HL-60 (cell line): ENCODE measurements around the gene CHSY1.

Source experiments
- DNase-seq, 2 experiments: peaks; one replicate each; pipeline ENCODE4 v3.0.0-alpha.2; 2010 to 2020; ENCODE audit warnings: low read depth in 1 of 2, low spot score in 1 of 2
- H3K27ac ChIP-seq: fragments of 250-450 bp; sonication (Bioruptor Pico); replicated peaks from 2 replicates; pipeline ENCODE4 v1.5.1; 2020; ENCODE audit warnings: mild to moderate bottlenecking, moderate library complexity
- H3K27me3 ChIP-seq: fragments of 250-450 bp; sonication (Bioruptor Pico); 2 replicates; pipeline ENCODE4 v1.5.1; 2021; ENCODE audit warnings: mild to moderate bottlenecking, moderate library complexity; ENCODE audit not compliant: insufficient read depth, poor library complexity, severe bottlenecking
- H3K4me3 ChIP-seq: replicated peaks from 2 replicates; pipeline ENCODE4 v1.5.1; 2011; ENCODE audit warnings: mild to moderate bottlenecking, control low read depth, low read length; ENCODE audit not compliant: insufficient read depth
- CTCF ChIP-seq: IDR thresholded peaks from one replicate; pipeline ENCODE4 v1.5.1; 2011; ENCODE audit warnings: low read length, control low read depth, inconsistent platforms; ENCODE audit not compliant: insufficient read depth
- GABPA ChIP-seq: IDR thresholded peaks from 2 replicates; pipeline ENCODE4 v1.6.1; 2012; ENCODE audit warnings: low read depth
- POLR2AphosphoS5 ChIP-seq: IDR thresholded peaks from 2 replicates; pipeline ENCODE4 v1.6.1; 2012; ENCODE audit warnings: low read depth
- REST ChIP-seq: IDR thresholded peaks from 2 replicates; pipeline ENCODE4 v1.6.1; 2012; ENCODE audit warnings: low read depth; ENCODE audit not compliant: insufficient replicate concordance
- SPI1 ChIP-seq: IDR thresholded peaks from 2 replicates; pipeline ENCODE4 v1.6.1; 2012; ENCODE audit warnings: low read depth, mild to moderate bottlenecking, borderline replicate concordance

CHSY1 gene

GRCh38 chr15:101159936-101160815 is 91.7 kb downstream of the CHSY1 start:
- TF ChIP-seq GABPA (no peak), REST (no peak), CTCF (no peak), SPI1 (no peak)
- H3K4me3 ChIP-seq = no peak overlapping the region
- H3K27ac ChIP-seq = no peak overlapping the region
- no peak for DNase-seq
- H3K27me3 ChIP-seq = no peaks in the 10 kb centered on the region

GRCh38 chr15:101159096-101159935 is 92.5 kb downstream of the CHSY1 start:
- peak in 1 of 2 experiments; percentile 15 for DNase-seq

More at GRCh38 chr15:101159096-101159935, 92.5 kb downstream of the CHSY1 start:
- Histone ChIP-seq H3K4me3 (no peak overlapping the region), H3K27me3 (no peaks in the 10 kb centered on the region), H3K27ac (no peak overlapping the region)
- no peak for TF ChIP-seq CTCF
- no peak for TF ChIP-seq GABPA
- TF ChIP-seq SPI1 = no peak
- TF ChIP-seq POLR2AphosphoS5 = no peak
- TF ChIP-seq REST = no peak
